HG03575 (cell line): ENCODE results near the gene SLU7.
A peak's percentile ranks its signal among the peaks of the same experiment; 100 is the strongest.

Source experiments
- ATAC-seq: cut with Tn5 transposase; IDR thresholded peaks from one replicate; pipeline ENCODE4 v1.9.1; 2021; ENCODE audit not compliant: unreplicated experiment, insufficient number of reproducible peaks, low FRiP score; ENCODE audit errors: extremely low read depth

The SLU7 gene

DNA sequence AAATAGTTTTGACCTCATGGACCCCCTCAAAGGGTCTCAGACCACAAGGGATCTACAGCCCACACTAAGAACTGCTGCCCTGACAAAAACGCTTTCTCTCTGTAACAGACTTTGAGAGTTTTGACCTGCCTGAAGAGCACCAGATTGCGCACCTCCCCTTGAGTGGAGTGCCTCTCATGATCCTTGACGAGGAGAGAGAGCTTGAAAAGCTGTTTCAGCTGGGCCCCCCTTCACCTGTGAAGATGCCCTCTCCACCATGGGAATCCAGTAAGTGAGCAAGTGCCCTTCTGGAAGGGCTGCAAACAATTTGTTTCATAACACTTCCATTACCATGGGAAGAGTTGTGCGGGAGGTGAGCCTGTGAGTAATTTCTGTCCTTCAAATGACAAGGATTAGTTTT lies 8.7 kb upstream of the SLU7 start:
- no peak for ATAC-seq

DNA sequence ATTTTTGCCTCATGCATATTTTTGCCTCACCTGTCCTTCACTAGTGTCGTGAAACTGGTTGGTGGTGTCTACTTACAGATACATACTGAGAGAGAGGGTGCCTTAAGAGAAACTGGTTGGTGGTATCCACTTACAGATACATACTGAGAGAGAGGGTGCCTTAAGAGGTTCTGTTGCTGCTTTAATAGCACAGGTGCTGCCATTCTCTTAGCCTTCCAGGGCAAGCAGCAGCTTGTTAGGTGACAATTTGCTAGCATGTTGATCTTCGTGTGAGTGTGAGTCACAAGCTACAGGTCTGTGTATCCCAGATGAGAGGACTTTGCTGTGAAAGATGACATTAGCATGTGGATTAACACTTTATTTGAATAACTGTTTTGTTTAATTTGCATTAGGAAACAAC lies 4.2 kb upstream of the SLU7 start:
- no peak for ATAC-seq

GRCh38 chr5:160421625-160422258 lies 2.9 kb upstream of the SLU7 start, which contains the start of gene PTTG1:
TSS of gene PTTG1 (plus strand) at chr5:160421855. CDS start at chr5:160422313, 458 bp downstream.
- peak; percentile 30 for ATAC-seq

DNA sequence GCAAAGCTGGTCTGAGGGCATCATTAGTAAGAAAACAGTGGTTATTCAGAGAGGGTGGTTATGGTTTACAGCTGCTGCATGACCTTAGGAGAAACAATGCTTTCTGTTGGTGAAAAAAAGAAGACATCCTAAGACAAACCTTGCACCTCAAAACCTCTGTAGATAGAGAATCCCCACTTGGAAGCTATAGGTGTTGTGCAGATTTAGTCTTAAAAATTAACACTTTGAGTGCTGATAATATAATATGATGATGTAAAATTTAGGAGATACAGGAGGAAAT lies 1.4 kb upstream of the SLU7 start:
- ATAC-seq, result no peak

- no peak for ATAC-seq
Observed at GRCh38 chr5:160419458-160420330, 813 bp upstream of the SLU7 start.

GRCh38 chr5:160399402-160400353 lies 19.2 kb downstream of the SLU7 start, which contains the start of gene FAM200C:
TSS of gene FAM200C (minus strand) at chr5:160400054. CDS start at chr5:160395490, 4,564 bp downstream.
- ATAC-seq, result peak; percentile 38

DNA sequence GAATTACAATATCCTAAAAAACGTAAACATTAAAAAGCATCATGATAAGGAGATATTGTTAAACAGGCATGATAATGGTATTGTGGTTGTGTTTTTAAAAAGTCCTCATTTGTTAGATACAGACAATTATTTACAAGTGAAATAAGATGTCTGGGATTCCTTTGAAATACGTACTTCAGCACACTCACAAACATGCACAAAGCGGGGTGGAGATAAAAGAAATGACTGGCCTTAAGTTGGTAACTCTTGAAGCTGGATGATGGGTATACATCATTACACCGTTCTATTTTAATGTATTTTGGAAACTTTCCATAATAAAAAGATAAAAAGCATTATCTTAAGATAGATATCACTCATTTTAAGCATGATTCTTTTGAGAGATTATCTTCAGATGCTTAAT lies 20.1 kb downstream of the SLU7 start:
- no peak for ATAC-seq

- no peak for ATAC-seq
Observed at GRCh38 chr5:160397492-160397891, 21.4 kb downstream of the SLU7 start.

- ATAC-seq, result no peak
Observed at GRCh38 chr5:160395111-160395510, 23.8 kb downstream of the SLU7 start.

DNA sequence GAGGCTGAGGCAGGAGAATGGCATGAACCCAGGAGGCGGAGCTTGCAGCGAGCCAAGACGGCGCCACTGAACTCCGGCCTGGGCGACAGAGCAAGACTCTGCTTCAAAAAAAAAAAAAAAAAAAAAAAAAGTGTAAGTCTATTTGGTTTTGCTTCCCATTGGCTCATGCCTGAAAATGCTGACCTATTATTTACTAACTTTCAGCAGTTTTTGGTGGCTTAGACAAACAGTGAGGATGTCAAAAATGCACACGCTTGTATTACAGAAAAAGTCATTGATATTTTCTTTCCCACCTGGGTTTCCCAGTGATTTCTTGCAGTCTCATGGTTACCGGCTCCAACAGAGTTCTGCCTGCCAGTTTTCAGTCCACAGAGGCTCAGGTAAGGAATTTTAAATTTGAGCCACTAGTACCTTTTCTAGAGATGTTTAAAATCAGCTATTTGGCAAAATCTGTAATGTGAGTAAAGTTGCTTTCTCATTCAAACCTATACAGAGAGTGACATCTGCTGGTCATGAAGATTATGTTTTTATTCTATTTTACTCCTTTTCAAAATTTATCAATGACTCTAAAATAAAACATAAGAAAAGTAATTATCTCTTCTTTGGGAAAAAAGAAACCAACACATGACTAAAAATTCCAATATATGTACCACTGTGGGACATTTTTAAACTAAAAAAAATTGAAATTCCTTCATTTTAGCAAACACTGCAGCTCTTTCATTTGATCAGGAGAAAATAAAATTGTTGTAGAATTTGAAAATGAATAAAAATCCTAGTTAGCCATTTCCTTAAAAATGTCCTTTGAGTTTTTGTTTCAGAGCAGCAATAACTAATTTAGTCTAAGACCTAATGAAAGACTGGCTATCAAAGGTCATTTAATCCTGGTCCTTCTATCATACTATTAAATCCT lies 27.8 kb downstream of the SLU7 start:
- no peak for ATAC-seq

DNA sequence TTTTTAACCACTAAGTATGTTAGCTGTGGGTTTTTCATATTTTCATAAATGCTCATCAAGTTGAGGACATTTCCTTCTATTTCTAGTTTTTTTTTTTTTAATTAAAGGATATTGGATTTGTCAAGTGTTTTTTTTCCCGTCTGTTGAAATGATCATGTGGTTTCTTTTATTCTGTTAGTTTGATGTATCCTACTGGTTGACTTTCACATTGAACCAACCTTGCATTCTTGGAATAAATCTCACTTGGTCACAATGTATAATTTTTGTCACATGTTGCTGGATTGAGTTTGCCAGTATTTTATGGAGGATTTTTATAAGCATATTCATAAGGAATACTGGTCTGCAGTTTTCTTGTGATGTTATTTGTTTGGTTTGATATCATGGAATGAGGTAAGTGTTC lies 31.4 kb downstream of the SLU7 start:
- ATAC-seq, result no peak

DNA sequence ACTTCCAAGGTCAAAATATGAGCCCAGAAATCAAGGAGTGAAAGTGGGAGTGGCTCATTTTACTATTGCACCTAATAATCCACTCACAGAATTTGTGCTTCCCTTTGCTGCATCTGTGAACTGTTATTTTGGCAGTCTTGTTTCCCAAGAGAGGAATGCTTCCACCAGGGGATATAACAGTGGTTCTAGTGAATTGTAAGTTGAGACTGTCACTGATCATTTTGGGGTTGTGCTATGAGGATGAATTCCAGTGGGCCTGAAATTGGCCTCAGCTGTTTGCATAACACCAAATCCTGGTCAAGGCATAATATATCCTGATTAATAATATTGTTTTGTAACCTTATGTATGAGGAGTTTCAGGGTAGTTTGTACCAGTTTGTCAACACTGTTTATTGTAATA lies 33.4 kb downstream of the SLU7 start:
- ATAC-seq, result no peak

GRCh38 chr5:160384681-160385080 lies 34.2 kb downstream of the SLU7 start:
- ATAC-seq, result no peak

GRCh38 chr5:160382346-160382745 lies 36.5 kb downstream of the SLU7 start:
- no peak for ATAC-seq

DNA sequence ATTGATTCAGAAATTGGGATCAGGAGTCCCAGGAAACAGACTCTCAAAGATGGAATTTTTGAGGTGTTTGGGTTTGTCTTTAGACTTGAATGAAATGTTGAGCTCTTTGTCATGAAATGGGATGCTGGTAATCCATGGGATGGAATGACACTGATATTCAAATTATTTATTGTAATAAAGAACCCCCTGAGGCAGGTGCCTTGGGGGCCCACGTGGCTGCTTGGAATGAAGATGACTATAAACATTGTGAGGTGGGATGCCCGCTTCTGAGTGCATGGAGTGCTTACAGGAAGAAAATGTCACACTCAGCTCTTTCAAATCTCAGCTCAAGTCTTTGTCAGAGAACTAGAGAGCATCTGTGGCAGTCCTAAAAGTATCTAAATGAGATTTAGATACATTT lies 38.8 kb downstream of the SLU7 start:
- ATAC-seq, result no peak

DNA sequence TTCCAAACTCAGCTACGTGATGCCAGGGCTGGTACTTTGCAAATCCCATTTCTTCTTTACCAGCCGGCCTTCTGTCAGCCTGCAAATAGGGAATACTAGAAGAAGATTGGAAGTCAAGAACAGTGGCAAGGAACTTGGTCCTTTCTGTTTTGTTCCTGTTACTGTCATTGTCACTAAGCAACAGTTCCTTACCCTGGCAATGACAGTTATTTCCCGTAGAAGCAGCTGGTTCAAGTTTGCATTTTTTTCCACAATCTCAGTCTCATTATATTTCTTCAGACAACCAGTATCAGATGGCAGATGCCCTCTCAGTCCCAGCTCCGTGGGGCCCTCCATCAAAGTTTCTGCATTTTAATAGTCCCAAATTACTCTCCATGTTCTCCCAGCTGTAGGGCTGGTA lies 39.4 kb downstream of the SLU7 start:
- ATAC-seq, result no peak

GRCh38 chr5:160378330-160378729 lies 40.6 kb downstream of the SLU7 start:
- no peak for ATAC-seq

DNA sequence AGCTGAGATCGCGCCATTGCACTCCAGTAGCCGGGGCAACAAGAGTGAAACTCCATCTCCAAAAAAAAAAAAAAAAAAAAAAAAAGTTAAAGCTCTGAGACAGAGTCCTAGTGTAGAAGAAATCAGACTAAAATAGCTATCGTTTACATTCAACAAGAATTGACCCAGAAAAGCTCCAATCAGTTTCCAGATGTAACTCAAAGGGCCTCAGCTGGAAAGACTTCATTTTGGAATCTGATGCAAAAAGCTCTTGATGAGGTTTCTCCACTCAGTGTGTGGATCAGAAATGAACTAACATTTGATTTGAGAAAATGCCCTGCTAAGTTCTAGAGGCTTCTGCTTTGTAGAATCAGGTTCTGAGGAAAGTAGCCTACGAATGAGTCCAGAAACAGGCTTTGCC lies 41.2 kb downstream of the SLU7 start:
- ATAC-seq, result no peak

GRCh38 chr5:160376416-160376815 lies 42.5 kb downstream of the SLU7 start:
- no peak for ATAC-seq
